Measurements from ENCODE around the gene TAF12. TPM values are rescaled to one million over a fixed set of nuclear protein-coding genes. Genes with fewer than 3 reads are reported as not detected.

Gene TAF12
- total RNA-seq, 1 experiment from 2014 or later: 17.9 TPM

- Histone ChIP-seq H3K4me1 (ENCODE audit: insufficient read depth, low read length, poor library complexity, severe bottlenecking) (no peaks in the 10 kb centered on the region), H3K36me3 (ENCODE audit: insufficient read depth, low read length, poor library complexity, severe bottlenecking) (peaks cover 44% of the 10 kb centered on the region), H3K4me3 (ENCODE audit: low read depth, low read length, poor library complexity, severe bottlenecking) (no peak overlapping the region), H3K27ac (ENCODE audit: low read depth, low read length, poor library complexity, severe bottlenecking) (no peak overlapping the region), H3K9me3 (ENCODE audit: low read depth, low read length, poor library complexity, severe bottlenecking) (no peaks in the 10 kb centered on the region), H3K27me3 (replicated peaks; ENCODE audit: insufficient read depth, low read depth, low read length, poor library complexity) (no peaks in the 10 kb centered on the region)
- intact Hi-C loops (cut with micrococcal nuclease; ENCODE audit: unreplicated experiment): no loop called here
- no peak for DNase-seq (ENCODE audit: low spot score)
- ChIA-PET POLR2A (ENCODE audit: low non-redundant PET) (no interaction called here), CTCF (no interaction called here)
- TF ChIP-seq CTCF (conservative IDR thresholded peaks at IDR 0.05; ENCODE audit: low read depth, low read length): no peak
- TF ChIP-seq EZH2 (IDR thresholded peaks at IDR 0.05; ENCODE audit: borderline replicate concordance, low read depth, low read length, poor library complexity, severe bottlenecking): no peak
- BruUV-seq (replicated peaks): no TSS peak
Measured at GRCh38 chr1:28564310-28564709, 78.6 kb downstream of the TAF12 start.

DNA sequence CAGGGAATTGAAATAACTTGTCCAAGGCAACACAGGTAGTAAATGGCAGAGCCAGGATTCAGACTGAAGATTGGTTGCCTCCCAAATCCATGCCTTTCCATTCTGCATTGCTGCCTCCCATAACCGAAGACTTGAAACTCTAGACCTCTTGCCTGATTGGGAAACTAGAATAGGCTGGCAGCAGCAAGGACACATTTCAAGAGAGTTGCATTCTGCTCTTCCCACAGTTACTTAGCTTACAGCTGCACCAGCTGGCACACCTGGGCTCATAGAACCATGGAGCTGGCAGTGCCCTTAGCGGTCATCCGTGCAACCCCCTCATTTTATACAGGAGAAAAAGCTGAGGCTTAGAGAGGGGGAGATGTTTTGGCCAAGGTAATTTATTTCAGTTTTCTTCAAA is 82.0 kb downstream of the TAF12 start:
- no peaks in the 10 kb centered on the region for H3K9me3 ChIP-seq (ENCODE audit: low read depth, low read length, poor library complexity, severe bottlenecking)
- BruUV-seq (replicated peaks): no TSS peak
- DNase-seq (ENCODE audit: low spot score): no peak
- no peak overlapping the region for H3K27ac ChIP-seq (ENCODE audit: low read depth, low read length, poor library complexity, severe bottlenecking)
- intact Hi-C loops (cut with micrococcal nuclease; ENCODE audit: unreplicated experiment): no loop called here
- H3K4me3 ChIP-seq (ENCODE audit: low read depth, low read length, poor library complexity, severe bottlenecking): no peak overlapping the region
- H3K27me3 ChIP-seq (replicated peaks; ENCODE audit: insufficient read depth, low read depth, low read length, poor library complexity): no peaks in the 10 kb centered on the region
- TF ChIP-seq CTCF (conservative IDR thresholded peaks at IDR 0.05; ENCODE audit: low read depth, low read length): no peak
- TF ChIP-seq EZH2 (IDR thresholded peaks at IDR 0.05; ENCODE audit: borderline replicate concordance, low read depth, low read length, poor library complexity, severe bottlenecking): no peak
- ChIA-PET POLR2A (ENCODE audit: low non-redundant PET) (no interaction called here), CTCF (no interaction called here)
- no peaks in the 10 kb centered on the region for H3K4me1 ChIP-seq (ENCODE audit: insufficient read depth, low read length, poor library complexity, severe bottlenecking)
- peaks cover 46% of the 10 kb centered on the region for H3K36me3 ChIP-seq (ENCODE audit: insufficient read depth, low read length, poor library complexity, severe bottlenecking)

Other genes starting within 250 kb of the TAF12 start
- gene RCC1, start 137.0 kb downstream of the TAF12 start, total RNA-seq (2021): 111 and 125 TPM in 2 replicates
- gene TRNAU1AP, start 90.0 kb downstream of the TAF12 start, total RNA-seq (2021): 33.8 and 38.8 TPM in 2 replicates
- 2.4 and 3.5 TPM in 2 replicates for gene RAB42, start 50.8 kb downstream of the TAF12 start, total RNA-seq (2021)
- gene RNU11, start 5.5 kb upstream of the TAF12 start, total RNA-seq (2021): not detected in 2 replicates
- 20.9 and 23.0 TPM in 2 replicates for gene GMEB1, start 25.7 kb upstream of the TAF12 start, total RNA-seq (2021)
- gene YTHDF2, start 93.9 kb upstream of the TAF12 start, total RNA-seq (2021): 99.6 and 111 TPM in 2 replicates
- 0.79 and 0.97 TPM in 2 replicates for gene OPRD1, start 169.1 kb upstream of the TAF12 start, total RNA-seq (2021)

All from A673 (cell line).